ENCODE data around the gene POC1A. TPM values are rescaled to one million over a fixed set of nuclear protein-coding genes. Genes with fewer than 3 reads are reported as not detected.

The POC1A gene
- total RNA-seq, 2 experiments from 2014 or later, result 0.22 to 0.39 TPM

DNA sequence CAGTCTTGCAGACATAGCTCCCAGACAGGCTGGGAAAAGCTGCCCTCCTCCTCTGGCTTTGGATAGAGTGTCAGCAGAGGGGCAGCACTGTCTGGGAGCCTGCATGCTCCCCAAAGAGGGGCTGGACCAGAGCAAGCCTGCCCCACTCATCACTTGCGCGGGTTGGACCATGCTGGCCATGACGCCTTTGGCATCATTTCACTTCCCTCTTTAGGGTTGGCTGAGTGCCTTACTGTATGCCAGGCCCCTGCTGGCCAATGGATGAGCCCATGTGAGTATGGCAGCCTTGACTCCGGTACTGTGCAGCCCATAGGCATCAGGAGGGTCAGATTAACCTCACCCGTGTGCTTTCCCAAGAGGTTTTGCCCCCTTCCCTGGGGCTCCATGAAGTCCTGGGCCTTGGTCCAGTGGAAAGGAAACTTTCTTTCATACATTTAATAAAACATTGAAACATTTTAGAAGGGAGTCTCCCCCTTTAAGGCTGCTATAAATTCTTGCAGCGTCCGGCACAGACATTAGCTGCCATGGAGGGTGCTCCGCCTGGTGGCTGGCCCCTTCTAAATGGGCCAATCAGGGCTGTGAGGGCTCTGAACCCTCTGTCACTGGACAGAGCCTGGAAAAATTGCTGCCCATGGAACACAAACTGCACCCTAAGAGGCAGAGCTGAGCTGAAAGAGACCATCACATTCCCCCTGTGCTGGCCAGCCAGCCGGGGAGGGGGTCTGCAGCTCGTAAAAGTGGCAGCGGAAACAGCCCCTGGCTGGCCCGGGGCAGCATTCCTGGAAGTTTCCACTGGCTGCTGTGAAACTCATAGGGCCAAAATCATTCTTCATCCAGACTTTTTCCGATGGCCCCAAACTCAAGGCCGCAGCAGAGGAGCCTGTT is 77.1 kb downstream of the POC1A start:
- Histone ChIP-seq H3K27me3 (ENCODE audit: control insufficient read depth in 1 of 2, insufficient read depth in 2 of 2, low read length in 2 of 2) (no peaks in the 10 kb centered on the region), H3K27ac (ENCODE audit: low read depth in 1 of 2, low read length in 2 of 2) (no peak overlapping the region), H3K4me1 (ENCODE audit: insufficient read depth, low read length) (no peaks in the 10 kb centered on the region), H3K36me3 (ENCODE audit: insufficient read depth, low read length) (no peaks in the 10 kb centered on the region), H3K4me3 (ENCODE audit: low read length) (no peak overlapping the region), H3K9me3 (ENCODE audit: control insufficient read depth in 1 of 2, insufficient read depth in 1 of 2, low read length in 2 of 2) (no peaks in the 10 kb centered on the region)
- no peak overlapping the region for H3K27ac Mint-ChIP-seq
- no peaks in the 10 kb centered on the region for H3K4me1 Mint-ChIP-seq (ENCODE audit: low read depth)
- H3K36me3 Mint-ChIP-seq (ENCODE audit: low read depth), result no peaks in the 10 kb centered on the region
- no peak overlapping the region for H3K4me3 Mint-ChIP-seq
- ATAC-seq (ENCODE audit: poor library complexity) (no peak), DNase-seq (no peak)
- intact Hi-C loops (cut with DNase I, micrococcal nuclease), result no loop called here
- no peaks in the 10 kb centered on the region for H3K27me3 Mint-ChIP-seq
- POLR2A ChIA-PET, result no interaction called here
- CTCF ChIA-PET, result no interaction called here
- TF ChIP-seq, protein P1, sequence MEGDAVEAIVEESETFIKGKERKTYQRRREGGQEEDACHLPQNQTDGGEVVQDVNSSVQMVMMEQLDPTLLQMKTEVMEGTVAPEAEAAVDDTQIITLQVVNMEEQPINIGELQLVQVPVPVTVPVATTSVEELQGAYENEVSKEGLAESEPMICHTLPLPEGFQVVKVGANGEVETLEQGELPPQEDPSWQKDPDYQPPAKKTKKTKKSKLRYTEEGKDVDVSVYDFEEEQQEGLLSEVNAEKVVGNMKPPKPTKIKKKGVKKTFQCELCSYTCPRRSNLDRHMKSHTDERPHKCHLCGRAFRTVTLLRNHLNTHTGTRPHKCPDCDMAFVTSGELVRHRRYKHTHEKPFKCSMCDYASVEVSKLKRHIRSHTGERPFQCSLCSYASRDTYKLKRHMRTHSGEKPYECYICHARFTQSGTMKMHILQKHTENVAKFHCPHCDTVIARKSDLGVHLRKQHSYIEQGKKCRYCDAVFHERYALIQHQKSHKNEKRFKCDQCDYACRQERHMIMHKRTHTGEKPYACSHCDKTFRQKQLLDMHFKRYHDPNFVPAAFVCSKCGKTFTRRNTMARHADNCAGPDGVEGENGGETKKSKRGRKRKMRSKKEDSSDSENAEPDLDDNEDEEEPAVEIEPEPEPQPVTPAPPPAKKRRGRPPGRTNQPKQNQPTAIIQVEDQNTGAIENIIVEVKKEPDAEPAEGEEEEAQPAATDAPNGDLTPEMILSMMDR (IDR thresholded peaks at IDR 0.05), result no peak
- H3K9me3 Mint-ChIP-seq, result no peaks in the 10 kb centered on the region

DNA sequence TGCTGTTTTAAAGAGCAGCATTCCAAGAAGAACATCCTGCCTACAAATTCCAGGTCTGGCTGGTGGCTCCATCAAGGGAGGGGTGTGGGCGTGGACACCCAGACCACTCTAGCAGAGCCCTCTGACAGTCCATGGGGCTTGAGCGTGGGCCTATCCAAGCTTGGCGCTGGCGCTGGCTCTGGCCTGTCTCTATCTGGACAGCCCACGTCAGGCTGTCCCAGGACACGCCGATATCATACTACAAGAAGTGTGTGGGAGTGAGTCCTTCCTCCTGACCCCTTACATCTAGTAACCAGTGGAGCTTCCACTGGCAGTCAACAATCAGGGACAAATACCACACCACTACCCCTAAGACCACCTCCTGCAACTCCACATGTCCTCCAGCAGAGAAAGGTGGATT is 80.7 kb downstream of the POC1A start:
- H3K27me3 Mint-ChIP-seq, result no peaks in the 10 kb centered on the region
- H3K36me3 ChIP-seq (ENCODE audit: insufficient read depth, low read length), result no peaks in the 10 kb centered on the region

DNA sequence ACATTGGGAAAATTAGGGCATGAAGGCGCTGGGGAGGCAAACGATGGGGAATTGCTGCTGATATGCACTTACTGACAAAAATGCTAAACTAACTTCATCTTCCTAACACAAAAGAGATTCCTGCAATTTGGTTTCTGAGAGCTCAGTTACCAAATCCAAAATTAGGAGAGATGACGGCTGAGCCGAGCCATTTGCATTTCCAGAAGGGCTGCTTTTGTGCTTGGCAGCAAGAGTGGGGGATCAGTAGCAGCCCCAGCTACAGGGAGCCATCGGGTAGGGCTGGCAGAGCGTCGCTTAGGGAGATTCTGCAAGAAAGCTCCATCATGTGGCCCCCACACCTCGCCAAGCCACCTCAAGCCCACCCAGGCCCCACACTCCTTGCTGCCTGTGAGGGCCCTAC is 81.8 kb downstream of the POC1A start:
- CTCF ChIA-PET, result no interaction called here

More for the DNA sequence above, 80.7 kb downstream of the POC1A start:
- no peak for DNase-seq
- Mint-ChIP-seq H3K4me1 (ENCODE audit: low read depth) (no peaks in the 10 kb centered on the region), H3K9me3 (no peaks in the 10 kb centered on the region), H3K4me3 (no peak overlapping the region), H3K27ac (no peak overlapping the region), H3K36me3 (ENCODE audit: low read depth) (no peaks in the 10 kb centered on the region)
- H3K4me1 ChIP-seq (ENCODE audit: insufficient read depth, low read length), result peaks cover 8% of the 10 kb centered on the region
- H3K4me3 ChIP-seq (ENCODE audit: low read length), result no peak overlapping the region
- CTCF ChIA-PET, result no interaction called here
- H3K27me3 ChIP-seq (ENCODE audit: control insufficient read depth in 1 of 2, insufficient read depth in 2 of 2, low read length in 2 of 2), result no peaks in the 10 kb centered on the region
- POLR2A ChIA-PET, result interaction anchor here (1.0 kb wide), 1 partner anchor 72 kb away, joined by 3 read pairs; no protein-coding TSS in a partner anchor
- intact Hi-C loops (cut with DNase I, micrococcal nuclease), result no loop called here
- TF ChIP-seq, protein P1 (IDR thresholded peaks at IDR 0.05), result no peak
- H3K27ac ChIP-seq (ENCODE audit: low read depth in 1 of 2, low read length in 2 of 2), result no peak overlapping the region
- H3K9me3 ChIP-seq (ENCODE audit: control insufficient read depth in 1 of 2, insufficient read depth in 1 of 2, low read length in 2 of 2), result no peaks in the 10 kb centered on the region
- ATAC-seq (ENCODE audit: poor library complexity), result no peak

More for the DNA sequence above, 81.8 kb downstream of the POC1A start:
- H3K27ac Mint-ChIP-seq, result no peak overlapping the region
- ATAC-seq (ENCODE audit: poor library complexity) (no peak), DNase-seq (no peak)
- Histone ChIP-seq H3K9me3 (ENCODE audit: control insufficient read depth in 1 of 2, insufficient read depth in 1 of 2, low read length in 2 of 2) (no peaks in the 10 kb centered on the region), H3K4me3 (ENCODE audit: low read length) (no peak overlapping the region), H3K27me3 (ENCODE audit: control insufficient read depth in 1 of 2, insufficient read depth in 2 of 2, low read length in 2 of 2) (no peaks in the 10 kb centered on the region), H3K36me3 (ENCODE audit: insufficient read depth, low read length) (no peaks in the 10 kb centered on the region), H3K27ac (ENCODE audit: low read depth in 1 of 2, low read length in 2 of 2) (no peak overlapping the region), H3K4me1 (ENCODE audit: insufficient read depth, low read length) (peaks cover 8% of the 10 kb centered on the region)
- POLR2A ChIA-PET, result no interaction called here
- no peak overlapping the region for H3K4me3 Mint-ChIP-seq
- intact Hi-C loops (cut with DNase I, micrococcal nuclease), result no loop called here
- H3K36me3 Mint-ChIP-seq (ENCODE audit: low read depth), result no peaks in the 10 kb centered on the region
- TF ChIP-seq, protein P1 (IDR thresholded peaks at IDR 0.05), result no peak
- H3K9me3 Mint-ChIP-seq, result no peaks in the 10 kb centered on the region
- H3K27me3 Mint-ChIP-seq, result no peaks in the 10 kb centered on the region
- H3K4me1 Mint-ChIP-seq (ENCODE audit: low read depth), result no peaks in the 10 kb centered on the region

All from CD4-positive, alpha-beta T cell (primary cell).